Ectodermal cell (in vitro differentiated cells): ENCODE data around the gene GNB5.

Experiments
- H3K27ac ChIP-seq: 2 replicates; pipeline ENCODE4 v1.7.0; 2013; ENCODE audit warnings: mild to moderate bottlenecking, low read depth, low read length; ENCODE audit not compliant: insufficient read depth, poor library complexity, severe bottlenecking
- H3K27me3 ChIP-seq: 2 replicates; pipeline ENCODE4 v1.7.0; 2013; ENCODE audit warnings: mild to moderate bottlenecking, low read length; ENCODE audit not compliant: insufficient read depth, control insufficient read depth, poor library complexity, severe bottlenecking
- H3K36me3 ChIP-seq: one replicate; pipeline ENCODE4 v1.7.0; 2013; ENCODE audit warnings: low read length; ENCODE audit not compliant: control insufficient read depth, insufficient read depth
- H3K4me1 ChIP-seq: one replicate; pipeline ENCODE4 v1.7.0; 2013; ENCODE audit warnings: low read length; ENCODE audit not compliant: control insufficient read depth, insufficient read depth
- H3K4me3 ChIP-seq: 2 replicates; pipeline ENCODE4 v1.7.0; 2013; ENCODE audit warnings: low read depth, low read length, control low read depth; ENCODE audit not compliant: insufficient read depth
- H3K9me3 ChIP-seq: 2 replicates; pipeline ENCODE4 v1.7.0; 2013; ENCODE audit warnings: mild to moderate bottlenecking, low read length, moderate library complexity; ENCODE audit not compliant: control insufficient read depth
- WGBS, 2 experiments: methylation state at CpG; one replicate each; pipeline ENCODE4 v1.1.7; 2013; ENCODE audit warnings: missing lambda C conversion rate in 2 of 2; 5-methylcytosine and 5-hydroxymethylcytosine counted together

GNB5 gene

GRCh38 chr15:52114261-52115055 is 76.7 kb downstream of the GNB5 start:
- 86 to 87% methylated on average over 5 of the region's 5 CpGs for WGBS, 2 experiments
- Histone ChIP-seq H3K4me1 (no peaks in the 10 kb centered on the region), H3K9me3 (no peaks in the 10 kb centered on the region), H3K36me3 (no peaks in the 10 kb centered on the region), H3K27me3 (peaks cover 38% of the 10 kb centered on the region), H3K27ac (no peak overlapping the region), H3K4me3 (no peak overlapping the region)

GRCh38 chr15:52113708-52114107 is 77.5 kb downstream of the GNB5 start:
- H3K4me1 ChIP-seq, result no peaks in the 10 kb centered on the region
- no peak overlapping the region for H3K4me3 ChIP-seq
- H3K27me3 ChIP-seq, result peaks cover 38% of the 10 kb centered on the region

DNA sequence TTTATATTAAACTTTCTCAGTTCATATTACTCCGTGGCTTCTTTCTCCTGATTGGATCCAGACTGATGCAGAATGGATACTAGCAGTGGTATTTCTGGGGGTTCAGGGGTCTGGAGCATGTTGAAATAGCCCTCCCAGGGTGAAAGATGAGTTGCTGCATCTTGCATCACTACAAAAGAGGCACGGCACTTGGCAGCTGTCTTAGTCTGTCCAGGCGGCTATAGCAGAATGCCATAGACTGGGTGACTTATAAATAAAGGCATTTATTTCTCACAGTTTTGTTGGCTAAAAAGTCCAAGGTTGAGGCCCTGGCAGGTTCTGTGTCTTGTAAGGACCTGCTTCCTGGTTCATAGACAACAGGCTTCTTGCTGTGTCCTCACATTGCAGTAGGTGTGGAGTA is 78.0 kb downstream of the GNB5 start:
- no peak overlapping the region for H3K27ac ChIP-seq
- peaks cover 38% of the 10 kb centered on the region for H3K27me3 ChIP-seq
- H3K4me1 ChIP-seq, result no peaks in the 10 kb centered on the region
- no peak overlapping the region for H3K4me3 ChIP-seq
- no peaks in the 10 kb centered on the region for H3K9me3 ChIP-seq
- WGBS, 2 experiments, result 97% methylated on average over 3 of the region's 3 CpGs
- no peaks in the 10 kb centered on the region for H3K36me3 ChIP-seq

More at GRCh38 chr15:52113708-52114107, 77.5 kb downstream of the GNB5 start:
- no peaks in the 10 kb centered on the region for H3K36me3 ChIP-seq
- H3K9me3 ChIP-seq, result no peaks in the 10 kb centered on the region
- no peak overlapping the region for H3K27ac ChIP-seq

- Histone ChIP-seq H3K4me3 (peak overlapping the region; percentile 37), H3K36me3 (no peaks in the 10 kb centered on the region), H3K27ac (no peak overlapping the region), H3K27me3 (peaks cover 38% of the 10 kb centered on the region), H3K4me1 (no peaks in the 10 kb centered on the region), H3K9me3 (no peaks in the 10 kb centered on the region)
- WGBS, 2 experiments, result 18 to 19% methylated on average over 61 of the region's 61 CpGs
Observed at GRCh38 chr15:52112203-52112750, 78.9 kb downstream of the GNB5 start.

GRCh38 chr15:52111517-52112202 is 79.5 kb downstream of the GNB5 start:
- Histone ChIP-seq H3K36me3 (no peaks in the 10 kb centered on the region), H3K4me3 (peak overlapping the region; percentile 37), H3K4me1 (no peaks in the 10 kb centered on the region), H3K27me3 (peaks cover 38% of the 10 kb centered on the region), H3K9me3 (no peaks in the 10 kb centered on the region), H3K27ac (no peak overlapping the region)
- 70 to 71% methylated on average over 32 of the region's 32 CpGs for WGBS, 2 experiments

- H3K27me3 ChIP-seq, result peaks cover 38% of the 10 kb centered on the region
- no peak overlapping the region for H3K27ac ChIP-seq
- 71 to 84% methylated on average over 4 to 5 of the region's 5 CpGs for WGBS, 2 experiments
- H3K9me3 ChIP-seq, result no peaks in the 10 kb centered on the region
- no peaks in the 10 kb centered on the region for H3K4me1 ChIP-seq
- no peak overlapping the region for H3K4me3 ChIP-seq
- no peaks in the 10 kb centered on the region for H3K36me3 ChIP-seq
Observed at GRCh38 chr15:52109559-52110451, 81.4 kb downstream of the GNB5 start.

GRCh38 chr15:52107238-52107637 is 84.0 kb downstream of the GNB5 start:
- WGBS, 2 experiments, result 95% methylated on average over 6 of the region's 6 CpGs
- H3K9me3 ChIP-seq, result no peaks in the 10 kb centered on the region
- H3K27me3 ChIP-seq, result peaks cover 19% of the 10 kb centered on the region
- no peaks in the 10 kb centered on the region for H3K36me3 ChIP-seq
- H3K4me3 ChIP-seq, result no peak overlapping the region
- H3K4me1 ChIP-seq, result no peaks in the 10 kb centered on the region
- no peak overlapping the region for H3K27ac ChIP-seq

- H3K9me3 ChIP-seq, result no peaks in the 10 kb centered on the region
- 79 to 85% methylated on average over 6 of the region's 6 CpGs for WGBS, 2 experiments
- no peaks in the 10 kb centered on the region for H3K4me1 ChIP-seq
- no peak overlapping the region for H3K27ac ChIP-seq
- peaks cover 13% of the 10 kb centered on the region for H3K27me3 ChIP-seq
- H3K36me3 ChIP-seq, result no peaks in the 10 kb centered on the region
- H3K4me3 ChIP-seq, result no peak overlapping the region
Observed at GRCh38 chr15:52106641-52107040, 84.6 kb downstream of the GNB5 start.

DNA sequence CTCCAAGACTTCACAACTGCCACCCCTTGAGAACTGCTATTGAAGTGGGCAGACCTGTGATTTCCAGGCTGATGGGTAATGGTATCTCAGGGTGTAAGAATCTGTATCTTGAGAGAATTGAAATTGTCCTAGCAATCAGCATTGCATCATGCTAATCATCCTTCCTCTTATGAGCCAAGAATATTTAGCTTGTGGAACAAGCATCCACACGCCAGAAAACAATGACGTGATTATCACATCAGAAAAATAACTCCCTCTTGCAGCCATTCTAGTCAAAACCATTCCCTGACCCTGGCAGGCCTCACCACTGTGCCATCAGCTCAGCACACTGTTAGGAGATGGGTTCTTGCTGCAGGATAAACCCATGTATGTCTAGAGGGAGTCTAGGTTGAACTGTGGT is 85.3 kb downstream of the GNB5 start:
- Histone ChIP-seq H3K27ac (no peak overlapping the region), H3K9me3 (no peaks in the 10 kb centered on the region), H3K4me1 (no peaks in the 10 kb centered on the region), H3K4me3 (no peak overlapping the region), H3K27me3 (peaks cover 5% of the 10 kb centered on the region), H3K36me3 (no peaks in the 10 kb centered on the region)
- 86 to 96% methylated on average over 2 of the region's 2 CpGs for WGBS, 2 experiments
